Esophagus squamous epithelium (tissue), 5 donors: ENCODE data around the gene TMEM120B. TPM values are rescaled to one million over a fixed set of nuclear protein-coding genes. Genes with fewer than 3 reads are reported as not detected.

Experiments used
- DNase-seq: peaks from one replicate; lab custom pipeline; 2025; lab: John Stamatoyannopoulos, UW
- H3K27ac ChIP-seq, 4 donors: fragments of 200-600 bp; sonication (generic); one replicate each; pipeline ENCODE4 v1.5.1; 2016 to 2019; ENCODE audit warnings: mild to moderate bottlenecking in 1 of 4
- H3K27me3 ChIP-seq, 4 donors: fragments of 200-600 bp; sonication (generic); 1 replicate in 3 of 4; 2 replicates in 1 of 4; pipeline versions ENCODE4 v1.5.1 to v1.6.0; 2017 to 2021; ENCODE audit warnings: antibody characterized with exemption in 1 of 4
- H3K36me3 ChIP-seq, 3 donors: fragments of 200-600 bp; sonication (generic); one replicate each; pipeline ENCODE4 v1.5.1; 2016 to 2019
- H3K4me1 ChIP-seq, 3 donors: fragments of 200-600 bp; sonication (generic); one replicate each; pipeline ENCODE4 v1.5.1; 2017 to 2019
- H3K4me3 ChIP-seq, 4 donors: fragments of 200-600 bp; sonication (generic); 1 replicate in 3 of 4; 2 replicates in 1 of 4; pipeline ENCODE4 v1.5.1; 2016 to 2019; ENCODE audit warnings: mild to moderate bottlenecking in 2 of 4, moderate library complexity in 1 of 4
- H3K9me3 ChIP-seq, 3 donors: fragments of 200-600 bp; sonication (generic); one replicate each; pipeline ENCODE4 v1.5.1; 2016 to 2019
- CTCF ChIP-seq, 6 experiments: fragments of 450-650 bp in 4 of 6; fragments of 200-600 bp in 2 of 6; sonication (generic) in 2 of 6; IDR thresholded peaks; one replicate each; pipeline ENCODE4 v1.5.1; 2016 to 2019; ENCODE audit warnings: antibody characterized with exemption in 6 of 6, mild to moderate bottlenecking in 4 of 6, moderate library complexity in 4 of 6
- POLR2A ChIP-seq, 4 donors: fragments of 450-650 bp; IDR thresholded peaks; one replicate each; pipeline ENCODE4 v1.6.1; 2017; ENCODE audit warnings: antibody characterized with exemption in 4 of 4, mild to moderate bottlenecking in 4 of 4, moderate library complexity in 3 of 4
- WGBS, 2 donors: methylation state at CpG; one replicate each; pipeline ENCODE4 v1.1.5; 2018; 5-methylcytosine and 5-hydroxymethylcytosine counted together
- intact Hi-C: fragments of 100-400 bp; cut with DNase I; formaldehyde crosslinking; loops from one replicate; pipeline ENCODE4 v1.15.0; 2022
- total RNA-seq, 4 donors: library from RNA; depleted of rRNA; stranded (reverse); fragments of >200 nt; gene quantifications; one replicate each; pipeline ENCODE4 v1.1.0, GENCODE V29; 2016
- donor health status: DM: yes; HTN: yes; CAD: no.

Gene TMEM120B
- total RNA-seq, 4 donors from 2014 or later, result 2.7 to 5.2 (median 4.5) TPM

GRCh38 chr12:121810234-121810817 is 97.8 kb downstream of the TMEM120B start:
- 60 to 83% methylated on average over 1 of the region's 33 CpGs for WGBS, 2 donors

GRCh38 chr12:121810833-121811433 is 98.4 kb downstream of the TMEM120B start:
- peaks cover 27 to 93% (median 30%) of the 10 kb centered on the region in 3 donors for H3K36me3 ChIP-seq
- H3K4me3 ChIP-seq, result peak overlapping the region in 3 of 4 donors; percentile 61 to 62 (median 61)
- WGBS, 2 donors, result 29 to 48% methylated on average over 5 to 6 of the region's 6 CpGs
- no peaks in the 10 kb centered on the region for H3K27me3 ChIP-seq
- TF ChIP-seq CTCF (IDR thresholded peaks at IDR 0.05) (no peak), POLR2A (IDR thresholded peaks at IDR 0.05) (no peak)
- peaks cover 50 to 70% (median 53%) of the 10 kb centered on the region in 3 donors for H3K4me1 ChIP-seq
- DNase-seq, result no peak
- peak overlapping the region; percentile 57 to 80 (median 76) for H3K27ac ChIP-seq
- no peaks in the 10 kb centered on the region for H3K9me3 ChIP-seq
- intact Hi-C loops, result loop anchor here (10.0 kb wide), 1 partner anchor 74 kb away; the partner anchor contains the start of gene PSMD9

More at GRCh38 chr12:121810234-121810817, 97.8 kb downstream of the TMEM120B start:
- H3K27me3 ChIP-seq, result no peaks in the 10 kb centered on the region
- intact Hi-C loops, result loop anchor here (10.0 kb wide), 1 partner anchor 74 kb away; the partner anchor contains the start of gene PSMD9
- no peak overlapping the region for H3K27ac ChIP-seq
- no peak for DNase-seq
- peaks cover 23 to 89% (median 28%) of the 10 kb centered on the region in 3 donors for H3K36me3 ChIP-seq
- peaks cover 54 to 76% (median 58%) of the 10 kb centered on the region in 3 donors for H3K4me1 ChIP-seq
- H3K4me3 ChIP-seq, result no peak overlapping the region
- TF ChIP-seq CTCF (IDR thresholded peaks at IDR 0.05), result no peak
- no peak for TF ChIP-seq POLR2A (IDR thresholded peaks at IDR 0.05)
- H3K9me3 ChIP-seq, result no peaks in the 10 kb centered on the region

- Histone ChIP-seq H3K9me3 (no peaks in the 10 kb centered on the region), H3K4me3 (peak overlapping the region; percentile 46 to 62 (median 61)), H3K36me3 (peaks cover 35 to 93% (median 37%) of the 10 kb centered on the region in 3 donors), H3K27ac (peak overlapping the region; percentile 57 to 80 (median 76)), H3K27me3 (no peaks in the 10 kb centered on the region), H3K4me1 (peaks cover 43 to 63% (median 46%) of the 10 kb centered on the region in 3 donors)
- DNase-seq, result no peak
- peak; percentile 98 to 100 (median 99) for TF ChIP-seq CTCF (IDR thresholded peaks at IDR 0.05)
- TF ChIP-seq POLR2A (IDR thresholded peaks at IDR 0.05), result no peak
- intact Hi-C loops, result loop anchor here (10.0 kb wide), 1 partner anchor 73 kb away; the partner anchor contains the start of gene PSMD9
- WGBS, 2 donors, result 0% methylated on average over 8 of the region's 46 CpGs; no CpG with 5 or more reads in 1 of the 2 donors
Observed at GRCh38 chr12:121811434-121812319, 99.1 kb downstream of the TMEM120B start.

- intact Hi-C loops, result loop anchor here (10.0 kb wide), 1 partner anchor 72 kb away; the partner anchor contains the start of gene PSMD9
- TF ChIP-seq CTCF (IDR thresholded peaks at IDR 0.05), result no peak
- TF ChIP-seq POLR2A (IDR thresholded peaks at IDR 0.05), result no peak
- no peak for DNase-seq
- H3K27ac ChIP-seq, result peak overlapping the region; percentile 47 to 80 (median 66)
- H3K9me3 ChIP-seq, result no peaks in the 10 kb centered on the region
- H3K4me3 ChIP-seq, result peak overlapping the region; percentile 46 to 62 (median 61)
- WGBS, 2 donors, result 21 to 39% methylated on average over 6 to 10 of the region's 26 CpGs
- peaks cover 37 to 55% (median 39%) of the 10 kb centered on the region in 3 donors for H3K4me1 ChIP-seq
- H3K36me3 ChIP-seq, result peaks cover 42 to 93% (median 44%) of the 10 kb centered on the region in 3 donors
- no peaks in the 10 kb centered on the region for H3K27me3 ChIP-seq
Observed at GRCh38 chr12:121812320-121812871, 99.8 kb downstream of the TMEM120B start.
